Activated CD8-positive, alpha-beta memory T cell treated with anti-CD3 and anti-CD28 coated beads, Interleukin-2, amount 50 U/mL, for 4 hours (primary cell): ENCODE measurements around the gene CERS3.

Experiments
- DNase-seq: peaks from one replicate; pipeline ENCODE4 v3.0.0-alpha.2; 2020

CERS3 gene

DNA sequence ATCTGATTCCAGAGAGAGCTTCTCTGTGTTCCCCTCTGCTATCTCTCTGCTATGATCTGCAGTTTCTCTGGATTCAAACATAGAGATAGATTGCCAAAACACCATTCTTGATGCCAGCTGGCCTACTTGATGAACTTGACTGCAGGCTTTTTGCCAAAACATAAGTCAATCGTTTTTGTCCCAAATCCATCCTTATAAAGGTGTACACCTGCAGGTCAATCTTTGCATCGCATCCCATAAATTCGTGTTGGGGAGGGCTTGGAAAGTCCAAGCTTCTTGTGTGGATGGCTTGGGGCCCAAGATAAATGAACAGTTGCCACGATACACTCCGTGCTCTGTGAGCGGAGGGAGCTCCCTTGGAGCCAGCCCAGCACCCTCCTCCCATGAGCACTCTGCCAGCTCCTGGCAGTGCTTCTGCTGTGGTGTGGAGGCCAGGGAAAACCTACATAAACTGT lies 2.7 kb downstream of the CERS3 start:
- no peak for DNase-seq

GRCh38 chr15:100525436-100525835 lies 3.3 kb downstream of the CERS3 start:
- DNase-seq: no peak

DNA sequence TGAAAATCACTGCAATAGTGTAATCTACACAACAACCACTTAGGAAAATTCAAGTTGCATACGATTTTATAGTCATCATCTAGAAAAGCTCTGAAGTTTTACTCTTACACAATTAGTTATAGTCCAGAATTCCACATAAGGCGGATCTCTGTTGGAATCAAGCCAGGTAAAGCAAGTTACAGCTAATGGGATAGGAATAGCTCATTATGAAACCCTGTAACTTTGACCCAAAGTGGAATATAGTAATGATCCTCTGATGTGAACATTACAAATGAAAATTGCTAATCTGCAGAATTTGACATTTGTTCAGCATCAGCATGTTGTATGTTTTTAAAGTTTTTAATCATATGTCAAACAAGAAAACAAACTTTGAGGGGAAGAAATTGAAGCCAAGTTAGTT lies 4.4 kb downstream of the CERS3 start:
- no peak for DNase-seq

DNA sequence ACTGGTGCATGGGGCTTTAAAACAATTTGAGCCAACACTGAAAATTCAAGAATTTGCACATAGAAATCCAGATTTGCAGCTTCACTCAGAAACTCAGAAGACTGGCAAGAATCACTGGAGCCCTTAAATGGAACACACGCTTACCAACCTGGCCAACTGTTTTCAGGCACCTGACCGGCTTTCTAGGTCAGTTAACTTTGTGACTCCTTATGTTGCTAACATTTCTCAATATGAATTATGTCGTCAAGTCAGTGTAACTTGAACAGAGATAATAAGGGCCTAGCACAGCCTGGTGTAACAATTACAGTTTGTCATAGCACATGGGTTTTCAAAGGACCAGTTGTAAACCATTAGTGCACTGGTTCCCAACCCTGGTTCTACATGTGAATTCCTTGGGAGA lies 6.8 kb downstream of the CERS3 start:
- no peak for DNase-seq

- no peak for DNase-seq
Measured at GRCh38 chr15:100520132-100520921, 8.4 kb downstream of the CERS3 start.

GRCh38 chr15:100517846-100518245 lies 10.9 kb downstream of the CERS3 start:
- no peak for DNase-seq

- DNase-seq: no peak
Measured at GRCh38 chr15:100516643-100517512, 11.9 kb downstream of the CERS3 start.

DNA sequence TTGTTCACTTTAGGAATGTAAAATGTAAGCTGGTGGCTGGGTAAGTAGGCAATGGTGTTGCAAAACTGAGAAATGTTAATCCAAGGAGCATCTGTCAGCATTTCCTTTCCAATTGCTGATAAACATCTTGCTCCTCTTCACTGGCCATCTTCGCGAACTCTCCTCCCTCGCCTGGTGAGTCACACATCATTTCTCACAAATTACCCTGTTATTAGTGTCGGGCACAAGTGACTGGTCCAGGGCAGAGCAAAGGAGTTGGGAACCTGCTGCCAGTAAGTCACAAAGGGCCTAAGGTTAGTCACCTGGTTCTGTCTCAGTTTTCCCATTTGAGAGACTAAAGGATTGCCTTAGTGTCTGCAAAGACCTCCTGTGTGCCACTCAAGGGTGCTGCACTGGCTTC lies 13.0 kb downstream of the CERS3 start:
- DNase-seq: no peak

GRCh38 chr15:100508641-100509300 lies 20.0 kb downstream of the CERS3 start:
- no peak for DNase-seq

DNA sequence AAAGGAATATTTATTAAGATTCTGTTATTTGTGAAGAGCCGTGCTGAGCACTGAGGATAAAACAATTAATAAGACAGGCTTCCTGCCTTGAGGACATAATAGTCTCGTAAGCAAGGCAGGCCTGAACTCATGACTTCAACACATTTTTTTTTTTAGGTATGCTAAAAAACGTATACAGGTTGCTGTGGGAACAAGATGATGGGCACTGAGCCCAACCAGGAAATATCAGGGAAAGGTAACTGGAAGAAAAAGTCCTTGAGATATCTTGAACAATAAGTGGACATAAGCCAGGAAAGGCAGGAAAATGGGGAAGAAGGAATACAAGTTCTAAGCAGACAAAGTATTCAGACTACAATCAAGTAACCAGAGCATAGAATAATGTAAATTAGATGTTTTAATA lies 26.1 kb downstream of the CERS3 start:
- DNase-seq: no peak

GRCh38 chr15:100501117-100501516 lies 27.6 kb downstream of the CERS3 start:
- no peak for DNase-seq

DNA sequence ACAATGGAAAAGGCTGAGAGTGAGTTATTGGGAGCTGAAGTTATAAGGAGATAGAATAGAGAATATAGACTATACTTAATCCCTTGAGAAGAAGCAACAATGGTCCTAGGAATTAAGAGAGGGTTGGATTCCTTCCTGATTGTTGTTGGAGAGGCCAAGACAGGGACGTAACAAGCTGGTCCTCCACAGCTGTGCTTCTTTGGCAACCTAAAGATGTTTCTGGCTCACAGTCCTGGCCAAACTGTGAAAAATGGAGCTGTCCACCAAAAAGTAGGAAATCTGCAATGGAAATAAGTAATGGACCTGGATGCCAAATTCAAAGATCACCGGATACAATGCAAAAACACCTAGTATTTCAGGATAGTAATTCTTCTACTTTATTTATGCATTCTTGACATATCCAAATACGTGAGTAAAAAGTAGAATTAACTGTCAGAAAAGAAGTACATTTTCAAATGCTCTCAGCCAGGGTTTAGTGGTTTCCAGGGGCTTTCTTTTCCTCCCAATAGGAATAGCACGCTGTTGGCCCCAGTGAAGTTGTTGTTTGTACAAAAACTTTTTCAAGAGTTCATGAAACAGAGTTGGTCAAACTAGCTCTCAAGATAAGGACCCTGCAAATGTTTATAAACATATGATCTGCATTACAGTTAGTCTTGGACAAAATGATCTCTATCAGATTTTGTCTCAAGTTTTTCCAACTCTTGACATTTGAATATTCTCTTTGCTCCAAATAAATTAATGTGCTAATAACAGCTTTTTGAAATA lies 28.3 kb downstream of the CERS3 start:
- DNase-seq: no peak

GRCh38 chr15:100495861-100496260 lies 32.9 kb downstream of the CERS3 start:
- DNase-seq: no peak

DNA sequence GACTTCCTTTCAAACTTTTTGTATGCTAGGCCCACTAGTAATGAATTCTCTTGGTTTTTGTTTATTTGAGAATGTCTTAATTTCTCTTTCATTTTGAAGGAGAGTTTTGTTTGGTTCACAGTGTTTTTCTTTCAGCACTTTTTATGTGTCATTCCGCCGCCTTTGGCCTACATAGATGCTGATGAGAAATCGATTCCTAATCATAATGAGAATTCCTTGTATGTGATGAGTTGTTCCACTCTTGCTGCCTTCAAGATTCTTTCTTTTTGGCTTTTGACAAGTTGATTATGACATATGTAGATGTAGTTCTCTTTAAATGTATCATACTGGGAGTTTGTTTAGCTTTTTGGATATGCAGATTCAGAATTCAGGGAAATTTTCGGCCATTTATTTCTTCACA lies 35.5 kb downstream of the CERS3 start:
- no peak for DNase-seq

DNA sequence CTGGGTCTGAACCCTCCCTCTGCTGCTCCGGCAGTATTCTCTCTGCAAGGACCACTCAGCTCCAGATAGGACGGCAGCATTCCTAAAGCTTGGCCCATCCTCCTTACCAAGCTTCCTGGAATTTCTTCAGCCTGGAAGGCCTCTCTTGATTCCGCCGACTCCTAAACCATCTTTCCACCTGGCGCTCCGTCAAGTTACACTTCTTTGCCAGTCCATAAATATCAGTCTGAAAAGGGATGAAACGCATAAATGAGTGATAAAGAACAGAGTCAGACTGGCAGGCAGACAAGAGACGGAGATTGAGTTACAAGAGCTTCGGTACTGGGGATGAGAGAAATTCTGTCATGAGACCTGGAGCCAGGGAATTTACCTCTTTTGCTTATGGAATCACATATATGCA lies 44.3 kb downstream of the CERS3 start:
- DNase-seq: no peak

DNA sequence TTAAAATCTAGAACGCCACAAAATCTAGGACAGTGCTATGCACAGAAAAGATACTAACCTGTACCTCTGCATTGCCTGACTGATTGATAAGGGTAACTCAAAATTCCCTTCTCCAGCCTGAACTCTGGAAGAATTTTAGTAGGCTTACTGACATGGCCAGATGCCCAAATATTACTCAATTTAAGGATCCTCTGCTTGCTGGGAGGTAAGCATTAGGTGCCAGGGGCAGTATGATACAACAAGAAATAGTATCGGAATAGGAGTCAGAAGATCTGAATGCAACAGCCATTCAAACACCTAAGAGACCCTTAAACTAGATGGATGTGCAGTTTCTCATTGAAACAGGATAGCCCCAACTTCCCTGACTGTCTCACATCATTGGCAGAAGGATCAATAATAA lies 45.4 kb downstream of the CERS3 start:
- no peak for DNase-seq

- no peak for DNase-seq
Measured at GRCh38 chr15:100476805-100477204, 51.9 kb downstream of the CERS3 start.

DNA sequence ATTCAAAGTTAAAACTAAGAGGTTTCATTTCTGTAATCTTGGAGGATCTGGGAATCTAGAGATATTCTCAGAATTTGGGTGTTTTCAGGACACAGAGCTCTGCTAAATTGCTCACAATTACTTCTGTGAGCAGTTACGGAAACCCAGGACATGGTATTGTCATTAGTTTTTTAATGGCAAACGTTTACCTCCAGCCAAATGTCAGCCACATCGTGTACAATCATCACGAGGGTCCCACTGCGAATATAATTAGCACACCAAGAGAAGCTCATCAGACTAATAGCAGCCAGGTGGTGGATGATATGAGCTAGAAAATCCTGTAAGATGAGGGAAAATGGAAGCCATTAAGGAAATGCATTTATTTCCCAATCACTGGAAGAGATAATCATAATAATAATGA lies 56.0 kb downstream of the CERS3 start:
- no peak for DNase-seq

DNA sequence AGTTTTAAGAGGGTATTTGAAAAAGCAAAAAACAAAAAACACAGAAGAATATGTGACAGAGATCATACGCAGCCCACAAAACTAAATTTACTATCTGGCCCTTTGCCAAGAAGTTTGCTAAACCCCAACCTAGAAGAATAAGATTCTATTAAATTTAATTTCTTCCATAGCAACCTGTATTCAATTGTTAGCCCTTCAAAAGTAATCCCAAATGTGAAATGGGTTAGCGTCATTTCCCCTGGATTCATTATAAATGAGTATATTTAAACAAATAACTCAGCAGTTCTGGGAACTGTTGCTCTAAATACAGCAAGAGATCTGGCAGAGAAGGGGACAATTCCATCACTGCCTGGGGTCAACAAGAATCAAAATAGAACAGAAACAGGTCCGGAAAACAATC lies 56.8 kb downstream of the CERS3 start:
- no peak for DNase-seq

- no peak for DNase-seq
Measured at GRCh38 chr15:100468285-100468684, 60.5 kb downstream of the CERS3 start.

DNA sequence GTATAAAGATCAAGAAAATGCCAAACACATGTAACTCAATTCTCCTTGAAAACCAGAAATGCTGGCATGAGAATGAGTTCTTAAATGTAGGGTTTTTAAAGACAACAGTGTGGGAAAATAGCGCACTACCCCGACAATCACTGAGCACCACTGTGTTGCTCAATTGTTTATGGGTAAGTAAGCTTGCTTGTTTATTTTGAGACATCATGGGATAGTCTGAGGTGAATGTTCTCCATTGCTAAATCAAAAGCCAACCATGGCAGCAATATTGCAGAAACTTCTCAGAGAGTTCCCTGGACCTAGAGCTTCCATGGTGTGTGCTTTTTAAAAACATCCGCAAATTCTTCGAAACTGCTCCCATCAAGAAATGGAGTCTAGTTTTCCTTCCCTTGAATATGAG lies 62.7 kb downstream of the CERS3 start:
- DNase-seq: no peak

DNA sequence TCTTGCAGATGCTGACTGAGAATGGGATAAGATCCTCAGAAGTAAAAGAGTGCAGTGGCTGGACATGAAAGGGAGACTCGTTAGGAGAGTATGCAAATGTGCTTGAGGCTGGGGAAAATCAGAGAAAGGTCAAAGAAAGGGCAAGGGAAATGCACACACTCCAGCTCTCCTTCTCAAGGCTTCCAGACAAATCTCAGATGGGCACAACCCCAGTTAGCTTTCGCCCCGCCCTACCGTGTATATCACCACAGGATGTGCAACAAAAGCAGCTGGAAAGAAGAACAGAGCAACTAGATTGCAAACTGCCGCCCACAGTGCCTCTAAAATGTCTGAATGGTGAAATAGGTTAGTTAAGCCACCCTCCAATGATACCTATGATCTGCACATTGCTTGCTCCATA lies 63.9 kb downstream of the CERS3 start:
- DNase-seq: no peak

DNA sequence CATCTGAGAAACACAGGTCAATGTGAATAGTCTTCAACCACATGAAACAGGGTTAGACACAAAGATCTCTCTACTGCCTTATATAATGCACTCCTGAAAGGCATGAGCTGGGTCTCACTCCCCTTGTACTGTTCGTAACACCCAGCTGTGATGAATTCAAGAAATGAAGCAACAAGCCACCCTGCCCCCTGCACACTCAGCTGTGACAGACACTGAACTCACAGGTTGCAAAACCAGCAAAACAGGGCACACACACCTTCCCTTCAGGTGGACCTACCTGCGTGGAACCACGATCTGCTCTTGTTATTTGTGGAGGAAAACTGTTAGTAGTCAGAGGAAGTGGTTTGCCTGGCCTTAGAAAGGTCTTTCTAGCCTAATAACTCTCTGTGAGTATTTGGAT lies 64.5 kb downstream of the CERS3 start:
- no peak for DNase-seq
